GM21381 (cell line): ENCODE results near the gene NOTUM.
A peak's percentile ranks its signal among the peaks of the same experiment; 100 is the strongest.

ENCODE experiments used
- ATAC-seq: cut with Tn5 transposase; IDR thresholded peaks from one replicate; pipeline ENCODE4 v1.9.1; 2021; ENCODE audit warnings: mild to moderate bottlenecking, moderate library complexity; ENCODE audit not compliant: unreplicated experiment

Gene NOTUM

DNA sequence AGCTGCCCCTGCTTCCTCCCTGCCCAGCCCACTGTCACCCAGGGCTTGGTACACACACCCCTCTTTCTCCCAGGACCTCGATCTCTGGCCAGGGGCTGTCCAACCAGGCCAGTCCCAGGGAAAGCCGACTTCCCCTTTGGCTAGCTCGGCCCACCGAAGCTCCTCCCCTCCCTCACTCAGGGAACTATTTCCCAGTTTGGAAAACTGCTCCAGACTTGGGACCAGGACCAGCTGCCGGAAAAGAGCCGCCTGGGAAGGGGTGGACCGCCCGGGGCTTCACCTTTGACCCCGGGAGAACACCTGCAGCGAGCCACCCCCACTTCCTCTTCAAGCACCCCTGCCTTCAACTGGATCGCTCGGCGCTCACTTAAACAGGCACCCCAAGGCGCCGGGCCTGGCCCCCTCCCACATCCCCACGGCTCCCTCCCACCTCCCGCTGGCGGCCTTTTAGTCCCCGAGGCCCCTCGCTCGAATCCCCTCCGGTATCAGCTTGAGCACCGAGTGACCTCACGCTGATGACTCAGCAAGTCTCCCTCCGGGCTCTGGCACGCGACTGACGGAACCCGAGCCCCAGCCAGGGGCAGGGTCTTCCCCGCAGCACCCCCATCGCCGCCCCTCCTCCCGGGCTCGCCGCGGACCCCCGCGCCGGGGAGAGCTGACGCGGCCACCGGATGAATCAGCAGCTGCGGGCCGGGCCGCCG lies 34.4 kb downstream of the NOTUM start:
- peak; percentile 23 for ATAC-seq

DNA sequence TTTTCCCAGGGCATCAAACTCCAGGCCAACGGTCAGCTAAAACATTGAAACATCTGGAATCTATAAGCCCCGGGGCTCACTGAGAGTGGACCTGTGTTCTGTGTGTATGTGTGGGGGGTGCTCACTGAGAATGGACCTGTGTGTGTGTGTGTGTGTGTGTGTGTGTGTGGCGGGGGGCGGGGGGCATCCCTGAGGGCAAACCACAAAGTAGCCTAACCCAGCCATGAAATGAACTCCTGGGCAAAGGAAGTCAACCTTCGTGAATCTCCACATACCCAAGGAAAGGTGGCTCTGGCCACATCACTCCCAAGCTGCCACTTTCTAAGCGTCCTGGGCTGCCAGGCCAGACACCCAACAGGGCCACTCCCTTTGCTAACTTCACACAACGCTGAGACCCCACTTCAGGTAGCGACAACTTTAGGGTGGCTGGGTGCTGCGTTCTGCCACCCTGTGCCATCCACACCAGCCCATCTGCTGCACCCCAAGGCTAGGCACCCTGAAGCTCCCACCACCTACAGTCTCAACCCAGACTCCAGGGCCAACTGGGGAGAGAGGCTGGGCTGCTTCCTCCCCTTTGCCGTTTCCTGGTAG lies 35.0 kb downstream of the NOTUM start:
- no peak for ATAC-seq

GRCh38 chr17:81924557-81925532 lies 36.1 kb downstream of the NOTUM start:
- ATAC-seq: no peak

- no peak for ATAC-seq
Observed at GRCh38 chr17:81923302-81924260, 37.4 kb downstream of the NOTUM start.

DNA sequence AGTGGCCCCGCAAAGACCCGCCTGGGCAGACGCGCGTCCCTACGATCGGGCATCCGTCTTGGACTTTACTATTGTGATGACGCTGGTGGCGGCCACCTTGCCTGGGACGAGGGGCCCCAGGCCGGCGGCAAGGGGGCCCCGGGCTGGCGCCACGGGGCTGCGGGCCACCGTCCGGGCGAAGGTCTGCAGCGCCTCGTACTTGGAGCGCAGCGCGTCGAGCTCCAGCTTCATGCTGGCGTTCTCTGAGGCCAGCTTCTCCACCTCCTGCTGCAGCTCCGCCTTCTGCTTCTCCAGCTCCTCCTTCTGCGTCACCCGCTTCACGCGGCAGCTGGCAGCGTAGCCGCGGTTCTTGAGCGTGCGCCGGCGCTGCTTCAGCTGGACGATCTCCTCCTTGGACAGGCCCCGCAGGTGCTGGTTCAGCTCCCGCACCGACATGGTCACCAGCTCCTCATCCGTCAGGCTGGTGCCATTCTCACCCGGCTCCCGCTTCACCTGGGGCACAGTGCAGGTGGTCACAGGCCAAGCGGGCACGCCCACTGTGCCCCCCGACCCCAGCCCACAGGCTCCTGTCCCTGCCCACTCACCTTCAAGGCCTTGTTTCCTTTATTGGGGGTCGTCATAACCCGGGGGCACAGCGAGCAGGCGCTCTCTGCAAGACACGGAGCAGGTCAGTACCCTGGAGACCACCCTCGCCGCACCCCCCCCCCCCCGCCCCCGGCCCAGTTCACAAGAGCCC lies 38.3 kb downstream of the NOTUM start:
- no peak for ATAC-seq

DNA sequence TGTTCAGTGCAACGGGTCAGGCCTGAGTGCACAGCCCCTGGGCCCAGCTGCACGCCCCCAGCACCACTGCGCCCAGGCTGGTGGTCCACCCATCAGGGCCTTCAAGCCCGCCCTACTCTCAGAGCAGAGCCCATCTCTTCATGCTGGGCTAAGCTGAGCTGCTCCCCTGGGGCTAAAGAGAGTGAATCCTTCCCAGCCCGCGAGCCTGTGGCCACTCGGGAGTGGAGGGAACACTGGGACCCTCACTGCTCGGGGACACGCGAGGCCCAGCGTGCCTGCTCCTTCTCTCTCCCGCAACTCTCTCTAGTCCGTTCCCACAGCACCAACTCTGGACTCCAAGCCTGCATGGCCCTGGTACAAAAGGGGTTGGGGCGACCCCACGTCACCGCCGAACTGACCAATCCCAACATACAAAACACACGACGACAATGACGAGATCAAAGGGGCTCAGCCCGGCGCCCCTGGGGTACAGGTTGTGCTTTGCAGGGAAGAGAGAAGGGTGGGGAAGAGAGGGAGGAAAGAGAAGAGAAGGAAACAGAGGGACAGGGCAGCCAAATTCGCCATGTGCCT lies 38.9 kb downstream of the NOTUM start:
- no peak for ATAC-seq

- ATAC-seq: no peak
Observed at GRCh38 chr17:81921537-81921862, 39.5 kb downstream of the NOTUM start.

DNA sequence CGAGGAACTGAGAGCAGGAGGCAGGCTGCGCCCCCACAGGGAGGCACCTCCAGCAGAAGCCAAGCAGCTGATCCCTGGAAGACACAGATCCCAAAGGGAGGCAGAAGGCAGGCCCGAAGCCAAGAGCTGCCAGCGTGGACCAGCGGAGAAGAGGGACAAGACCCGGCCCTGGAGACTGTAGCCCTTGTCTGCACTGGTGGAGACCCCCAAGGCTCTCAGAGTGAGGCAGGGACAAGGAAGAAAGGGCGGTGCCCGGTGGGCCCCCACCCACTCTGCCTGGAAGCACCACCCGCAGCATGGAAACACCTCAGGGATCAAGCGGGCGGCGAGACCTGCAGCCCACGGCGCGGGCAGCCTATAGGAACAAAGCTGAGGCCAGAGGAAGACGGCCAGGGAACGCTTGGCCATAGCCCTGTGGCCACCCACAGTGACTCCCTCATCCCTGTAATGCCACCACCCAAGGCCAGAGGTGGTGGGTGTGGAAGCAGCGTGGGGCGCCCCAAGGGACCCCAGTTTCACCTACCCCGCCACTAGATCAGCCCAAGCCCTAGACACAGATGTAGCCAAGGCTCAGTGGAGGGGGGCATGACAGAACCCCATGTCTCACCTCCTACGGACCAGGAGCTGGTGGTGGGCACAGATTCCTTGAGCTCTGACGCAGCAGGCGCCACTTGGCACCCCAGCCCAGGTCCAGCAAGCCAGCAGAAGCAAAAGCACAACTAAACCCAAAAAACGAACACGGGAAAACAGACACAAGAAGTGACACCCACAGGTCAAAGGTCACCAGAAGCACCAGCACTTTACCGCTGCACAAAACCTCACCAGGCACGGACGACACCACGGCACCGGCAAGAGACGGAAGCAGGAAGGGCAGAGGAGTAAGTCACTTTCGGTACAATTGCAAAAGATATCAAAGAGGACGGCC lies 40.1 kb downstream of the NOTUM start:
- ATAC-seq: no peak

DNA sequence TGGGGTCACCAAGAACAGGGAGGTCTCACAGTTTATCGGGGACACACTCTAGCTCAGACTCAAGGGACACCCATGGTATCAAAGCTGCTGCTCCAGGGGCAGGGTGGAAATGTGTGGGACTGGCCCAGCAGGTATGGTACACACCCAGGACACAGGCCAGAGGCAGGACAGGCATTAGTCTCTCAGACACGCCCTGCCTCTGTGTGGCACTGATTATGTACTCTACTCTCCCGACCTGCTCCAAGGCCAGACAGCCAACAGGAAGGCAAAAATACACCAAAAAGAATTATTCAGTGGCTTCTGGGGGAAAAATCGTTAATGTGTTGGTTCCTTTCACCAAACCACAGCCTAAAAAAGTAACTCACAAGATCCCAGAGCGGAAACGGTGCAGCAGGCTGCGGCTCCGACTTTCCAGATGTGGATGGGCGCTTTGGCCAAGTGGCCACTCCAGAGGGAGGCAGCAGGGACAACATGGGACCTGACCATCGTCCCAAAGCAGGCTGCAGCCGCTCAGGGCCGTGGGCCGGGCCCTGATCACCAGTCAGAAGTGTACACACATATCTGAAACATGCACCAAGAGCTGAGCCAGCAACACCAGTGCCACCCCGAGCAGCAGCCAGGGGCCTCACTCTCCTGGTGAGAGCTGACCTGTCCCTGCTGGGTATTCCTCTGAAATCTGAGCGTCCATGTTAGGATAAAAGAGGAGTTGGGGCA lies 42.0 kb downstream of the NOTUM start:
- no peak for ATAC-seq

DNA sequence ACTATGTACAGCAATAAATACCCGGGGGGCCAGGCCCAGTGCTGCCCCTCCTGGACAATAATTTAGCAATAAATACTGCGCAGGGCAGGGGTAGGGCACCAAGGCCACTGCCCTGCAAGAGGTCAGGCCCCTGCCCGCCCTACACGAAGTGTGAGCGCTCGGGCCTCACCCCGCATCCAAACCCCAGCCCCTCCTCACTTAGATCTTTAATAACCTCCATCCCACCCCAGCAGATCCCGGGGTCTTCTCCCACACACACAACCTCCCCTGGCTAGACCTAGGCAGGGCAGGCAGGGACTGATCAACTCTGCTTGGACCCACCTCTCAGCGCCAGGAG lies 42.7 kb downstream of the NOTUM start:
- ATAC-seq: peak; percentile 12

DNA sequence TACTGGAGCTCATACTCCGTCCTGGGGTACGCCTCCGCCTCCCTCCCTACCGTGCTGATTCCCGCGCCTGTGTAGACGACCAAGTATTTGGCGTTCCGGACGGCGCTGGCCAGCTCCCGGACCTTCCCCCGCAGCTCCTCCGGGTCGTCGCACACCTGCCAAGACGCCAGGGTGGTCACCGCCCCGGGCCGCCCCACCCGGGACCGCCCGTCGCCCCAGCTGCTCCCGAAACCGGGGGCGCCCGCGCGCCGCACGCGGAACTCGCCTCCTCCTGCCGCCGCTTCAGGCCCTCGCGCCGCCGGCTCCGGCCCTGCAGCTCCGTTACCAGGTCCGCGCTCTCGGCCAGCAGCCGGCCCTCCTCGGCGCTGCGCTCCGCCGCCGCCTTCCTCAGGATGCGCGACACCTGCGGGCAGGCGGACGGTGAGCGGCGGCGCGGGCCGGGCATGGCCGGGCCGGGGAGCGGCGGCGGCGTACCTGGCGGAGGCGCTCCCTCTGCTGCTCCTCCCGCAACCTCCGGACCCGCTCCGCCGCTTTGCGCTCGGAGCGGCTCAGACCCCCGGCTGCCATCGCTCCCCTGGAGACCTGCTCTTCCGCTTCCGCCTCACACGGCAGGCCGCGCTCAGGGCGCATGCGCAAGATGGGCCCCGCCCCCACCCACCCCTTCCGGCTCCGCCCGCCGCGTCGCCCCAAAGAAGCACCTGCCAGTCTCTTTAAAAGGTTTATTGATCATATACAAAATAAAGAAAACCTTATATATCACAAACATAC lies 43.2 kb downstream of the NOTUM start, which contains the start of gene SIRT7:
Gene SIRT7, minus strand, starts transcription at position 612 of the 768 bp plus-strand sequence. Its CDS starts 45 bp downstream, at position 567.
- peak; percentile 53 for ATAC-seq

DNA sequence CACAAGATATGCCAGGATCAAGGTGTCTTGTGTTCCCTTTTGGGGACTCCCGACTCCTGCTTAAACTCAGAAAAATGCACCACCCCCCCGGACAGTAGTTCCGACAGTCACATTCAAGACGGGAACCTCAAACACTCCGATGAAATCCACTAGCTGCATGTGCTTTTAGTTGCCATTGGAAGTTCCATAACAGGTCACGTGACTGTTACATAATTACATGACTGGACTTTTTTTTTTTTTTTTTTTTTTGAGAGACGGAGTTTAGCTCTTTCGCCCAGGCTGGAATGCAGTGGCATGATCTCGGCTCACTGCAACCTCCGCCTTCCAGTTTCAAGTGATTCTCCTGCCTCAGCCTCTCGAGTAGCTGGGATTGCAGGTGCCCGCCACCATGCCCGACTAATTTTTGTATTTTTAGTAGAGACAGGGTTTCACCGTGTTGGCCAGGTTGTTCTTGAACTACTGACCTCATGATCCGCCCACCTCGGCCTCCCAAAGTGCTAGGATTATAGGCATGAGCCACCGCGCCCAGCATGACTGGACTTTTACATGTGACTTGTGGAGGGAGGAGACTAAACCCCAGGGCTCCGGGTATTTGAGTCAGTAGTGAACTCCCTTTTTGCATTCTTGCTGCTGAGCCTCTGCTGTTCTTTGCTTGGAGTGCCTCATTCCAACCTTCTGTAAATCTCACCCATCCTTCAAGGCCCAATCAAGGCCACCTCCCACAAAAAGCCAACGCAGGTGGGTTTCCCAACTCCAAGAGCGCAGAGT lies 44.6 kb downstream of the NOTUM start:
- ATAC-seq: no peak

GRCh38 chr17:81915331-81915730 lies 45.7 kb downstream of the NOTUM start:
- ATAC-seq: no peak

DNA sequence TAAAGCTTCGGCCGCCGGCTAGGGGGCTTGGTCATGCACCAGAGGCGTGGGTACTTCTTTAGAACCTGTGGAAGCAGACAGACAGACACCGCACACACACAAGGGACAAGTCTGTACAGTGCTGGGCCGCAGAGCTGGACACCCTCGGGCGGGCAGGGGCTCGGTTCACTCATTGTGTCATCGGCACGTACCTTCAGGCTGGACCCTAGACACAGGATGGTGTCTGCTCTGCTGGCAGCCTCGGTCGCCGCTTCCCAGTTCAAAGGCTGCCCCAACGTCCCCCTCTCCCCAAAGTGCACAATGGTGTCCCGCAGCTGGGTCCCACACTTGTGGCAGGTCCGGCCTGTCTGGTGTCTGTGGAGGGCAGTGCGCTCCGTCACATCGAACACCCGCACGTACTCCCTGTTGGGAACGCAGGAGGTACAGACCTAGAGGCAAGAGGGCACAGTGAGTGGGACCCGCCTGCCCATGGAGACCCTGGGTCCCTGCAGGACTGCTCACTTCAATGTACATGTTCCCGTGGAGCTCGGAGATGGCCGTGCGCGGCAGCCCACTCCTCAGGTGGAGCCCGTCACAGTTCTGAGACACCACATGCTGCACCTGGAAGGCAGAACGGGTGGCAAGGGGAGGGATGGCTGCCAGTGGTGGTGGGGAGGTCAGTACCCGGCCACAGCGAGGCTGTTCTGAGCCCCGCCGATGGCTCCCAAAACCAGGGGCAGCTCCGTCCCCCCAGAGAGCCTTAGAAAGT lies 46.7 kb downstream of the NOTUM start:
- no peak for ATAC-seq

DNA sequence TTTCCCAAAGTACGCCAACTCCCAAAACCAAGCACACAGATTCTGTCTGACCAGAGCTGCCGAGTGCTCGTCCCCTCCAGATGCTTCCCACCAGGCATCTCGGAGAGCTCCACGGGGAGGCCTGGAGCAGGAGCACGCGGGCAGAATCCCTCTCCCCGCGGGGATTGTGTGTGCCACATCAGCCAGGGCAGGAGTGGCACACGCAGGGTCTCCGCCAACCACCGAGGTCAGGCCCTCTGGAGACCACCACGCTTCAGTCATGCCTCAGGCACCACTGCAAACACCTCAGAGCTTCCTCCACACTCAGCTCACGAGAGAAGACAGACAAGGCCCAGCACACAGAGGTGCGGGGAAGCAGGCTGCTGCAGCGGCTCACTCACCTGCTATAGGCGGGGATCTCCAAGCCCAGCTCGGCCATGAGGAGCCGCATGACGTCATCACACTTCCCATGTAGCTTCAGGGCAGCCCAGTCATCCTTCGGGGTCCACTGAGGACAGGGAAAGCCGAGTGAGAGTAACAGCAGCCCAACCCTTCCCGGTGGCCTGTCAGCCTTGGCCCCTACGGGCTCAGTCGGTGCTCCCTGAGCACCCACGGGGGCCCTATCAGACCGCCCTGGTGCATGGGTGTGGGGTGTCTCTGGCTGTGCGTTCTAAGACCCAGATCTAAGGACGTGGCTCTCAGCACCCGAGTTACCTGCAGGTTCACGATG lies 47.4 kb downstream of the NOTUM start:
- ATAC-seq: no peak
